ENCODE results near the gene WASHC2A.
"Not testable (repeated sequence)": the region's sequence is repeated elsewhere in the genome, so short reads cannot be mapped to it uniquely, and the experiment has no call there.

DNA sequence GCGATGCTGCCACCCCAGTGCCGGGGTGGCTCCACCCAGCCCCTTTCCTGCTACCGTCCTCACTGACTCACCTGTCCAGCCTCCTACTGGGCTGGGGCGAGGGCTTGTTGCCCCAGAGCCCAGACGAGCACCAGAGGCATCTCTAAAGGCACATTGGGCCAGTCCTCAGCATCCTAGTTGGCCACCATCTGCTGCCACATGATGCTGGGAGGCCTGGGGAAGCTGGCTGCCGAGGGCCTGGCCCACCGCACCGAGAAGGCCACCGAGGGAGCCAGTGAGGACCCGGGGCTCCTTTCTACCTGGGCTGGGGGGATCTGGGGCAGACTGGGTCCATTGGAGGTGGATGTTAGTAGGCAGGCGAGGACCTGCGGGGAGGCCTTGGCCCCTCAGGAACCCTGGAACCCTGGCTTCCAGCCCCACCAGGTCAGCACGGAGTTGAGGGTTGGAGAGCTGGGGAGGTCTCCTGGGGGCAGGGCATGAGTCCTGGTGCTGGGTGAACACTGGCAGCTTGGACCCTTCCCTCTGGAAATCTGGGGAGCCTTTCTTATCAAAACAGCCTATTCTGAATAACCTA, 47.2 kb upstream of the WASHC2A start:
- not testable (repeated sequence) for TF ChIP-seq EZH2 (IDR thresholded peaks at IDR 0.05; ENCODE audit: low read length)
- TF ChIP-seq, protein P1, sequence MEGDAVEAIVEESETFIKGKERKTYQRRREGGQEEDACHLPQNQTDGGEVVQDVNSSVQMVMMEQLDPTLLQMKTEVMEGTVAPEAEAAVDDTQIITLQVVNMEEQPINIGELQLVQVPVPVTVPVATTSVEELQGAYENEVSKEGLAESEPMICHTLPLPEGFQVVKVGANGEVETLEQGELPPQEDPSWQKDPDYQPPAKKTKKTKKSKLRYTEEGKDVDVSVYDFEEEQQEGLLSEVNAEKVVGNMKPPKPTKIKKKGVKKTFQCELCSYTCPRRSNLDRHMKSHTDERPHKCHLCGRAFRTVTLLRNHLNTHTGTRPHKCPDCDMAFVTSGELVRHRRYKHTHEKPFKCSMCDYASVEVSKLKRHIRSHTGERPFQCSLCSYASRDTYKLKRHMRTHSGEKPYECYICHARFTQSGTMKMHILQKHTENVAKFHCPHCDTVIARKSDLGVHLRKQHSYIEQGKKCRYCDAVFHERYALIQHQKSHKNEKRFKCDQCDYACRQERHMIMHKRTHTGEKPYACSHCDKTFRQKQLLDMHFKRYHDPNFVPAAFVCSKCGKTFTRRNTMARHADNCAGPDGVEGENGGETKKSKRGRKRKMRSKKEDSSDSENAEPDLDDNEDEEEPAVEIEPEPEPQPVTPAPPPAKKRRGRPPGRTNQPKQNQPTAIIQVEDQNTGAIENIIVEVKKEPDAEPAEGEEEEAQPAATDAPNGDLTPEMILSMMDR (optimal IDR thresholded peaks at IDR 0.05 in 1 of 3, IDR thresholded peaks at IDR 0.05 in 1 of 3, conservative IDR thresholded peaks at IDR 0.05 in 1 of 3; ENCODE audit: extremely low read depth in 1 of 3, insufficient read depth in 2 of 3, low read length in 3 of 3): not testable (repeated sequence)

All from keratinocyte (primary cell).